Measurements from ENCODE around the gene CLMN.

CLMN gene

DNA sequence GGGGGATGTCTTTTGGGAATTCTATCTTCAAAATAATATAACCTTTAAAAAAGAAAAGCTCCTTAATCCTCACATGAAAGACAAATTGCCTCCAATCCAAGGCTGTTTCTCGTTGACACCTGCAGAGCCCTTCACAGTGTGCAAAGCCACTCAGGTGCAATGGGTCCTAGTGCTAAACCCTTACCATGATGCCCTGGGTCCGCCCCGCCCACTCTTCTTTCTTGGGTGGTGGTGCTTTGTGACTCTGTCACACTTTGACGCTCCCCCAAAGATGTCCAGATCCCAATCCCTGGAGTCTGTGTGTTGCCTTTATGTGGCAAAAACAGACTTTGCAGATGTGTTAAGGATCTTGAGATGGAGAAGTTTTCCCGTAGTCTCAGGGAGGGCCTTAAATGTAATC, 29.7 kb downstream of the CLMN start:
- TF ChIP-seq SPI1 (IDR thresholded peaks at IDR 0.05; ENCODE audit: borderline replicate concordance, low read depth) (no peak), POLR2AphosphoS5 (IDR thresholded peaks at IDR 0.05; ENCODE audit: low read depth) (no peak), GABPA (IDR thresholded peaks at IDR 0.05; ENCODE audit: low read depth) (no peak)
- TF ChIP-seq, protein P1, sequence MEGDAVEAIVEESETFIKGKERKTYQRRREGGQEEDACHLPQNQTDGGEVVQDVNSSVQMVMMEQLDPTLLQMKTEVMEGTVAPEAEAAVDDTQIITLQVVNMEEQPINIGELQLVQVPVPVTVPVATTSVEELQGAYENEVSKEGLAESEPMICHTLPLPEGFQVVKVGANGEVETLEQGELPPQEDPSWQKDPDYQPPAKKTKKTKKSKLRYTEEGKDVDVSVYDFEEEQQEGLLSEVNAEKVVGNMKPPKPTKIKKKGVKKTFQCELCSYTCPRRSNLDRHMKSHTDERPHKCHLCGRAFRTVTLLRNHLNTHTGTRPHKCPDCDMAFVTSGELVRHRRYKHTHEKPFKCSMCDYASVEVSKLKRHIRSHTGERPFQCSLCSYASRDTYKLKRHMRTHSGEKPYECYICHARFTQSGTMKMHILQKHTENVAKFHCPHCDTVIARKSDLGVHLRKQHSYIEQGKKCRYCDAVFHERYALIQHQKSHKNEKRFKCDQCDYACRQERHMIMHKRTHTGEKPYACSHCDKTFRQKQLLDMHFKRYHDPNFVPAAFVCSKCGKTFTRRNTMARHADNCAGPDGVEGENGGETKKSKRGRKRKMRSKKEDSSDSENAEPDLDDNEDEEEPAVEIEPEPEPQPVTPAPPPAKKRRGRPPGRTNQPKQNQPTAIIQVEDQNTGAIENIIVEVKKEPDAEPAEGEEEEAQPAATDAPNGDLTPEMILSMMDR (IDR thresholded peaks at IDR 0.05; ENCODE audit: insufficient read depth, low read length) = no peak
- TF ChIP-seq, protein P2, sequence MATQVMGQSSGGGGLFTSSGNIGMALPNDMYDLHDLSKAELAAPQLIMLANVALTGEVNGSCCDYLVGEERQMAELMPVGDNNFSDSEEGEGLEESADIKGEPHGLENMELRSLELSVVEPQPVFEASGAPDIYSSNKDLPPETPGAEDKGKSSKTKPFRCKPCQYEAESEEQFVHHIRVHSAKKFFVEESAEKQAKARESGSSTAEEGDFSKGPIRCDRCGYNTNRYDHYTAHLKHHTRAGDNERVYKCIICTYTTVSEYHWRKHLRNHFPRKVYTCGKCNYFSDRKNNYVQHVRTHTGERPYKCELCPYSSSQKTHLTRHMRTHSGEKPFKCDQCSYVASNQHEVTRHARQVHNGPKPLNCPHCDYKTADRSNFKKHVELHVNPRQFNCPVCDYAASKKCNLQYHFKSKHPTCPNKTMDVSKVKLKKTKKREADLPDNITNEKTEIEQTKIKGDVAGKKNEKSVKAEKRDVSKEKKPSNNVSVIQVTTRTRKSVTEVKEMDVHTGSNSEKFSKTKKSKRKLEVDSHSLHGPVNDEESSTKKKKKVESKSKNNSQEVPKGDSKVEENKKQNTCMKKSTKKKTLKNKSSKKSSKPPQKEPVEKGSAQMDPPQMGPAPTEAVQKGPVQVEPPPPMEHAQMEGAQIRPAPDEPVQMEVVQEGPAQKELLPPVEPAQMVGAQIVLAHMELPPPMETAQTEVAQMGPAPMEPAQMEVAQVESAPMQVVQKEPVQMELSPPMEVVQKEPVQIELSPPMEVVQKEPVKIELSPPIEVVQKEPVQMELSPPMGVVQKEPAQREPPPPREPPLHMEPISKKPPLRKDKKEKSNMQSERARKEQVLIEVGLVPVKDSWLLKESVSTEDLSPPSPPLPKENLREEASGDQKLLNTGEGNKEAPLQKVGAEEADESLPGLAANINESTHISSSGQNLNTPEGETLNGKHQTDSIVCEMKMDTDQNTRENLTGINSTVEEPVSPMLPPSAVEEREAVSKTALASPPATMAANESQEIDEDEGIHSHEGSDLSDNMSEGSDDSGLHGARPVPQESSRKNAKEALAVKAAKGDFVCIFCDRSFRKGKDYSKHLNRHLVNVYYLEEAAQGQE (IDR thresholded peaks at IDR 0.05; ENCODE audit: insufficient replicate concordance, low read depth) = no peak
- DNase-seq (ENCODE audit: low read depth in 1 of 2, low spot score in 1 of 2) = no peak
- Histone ChIP-seq H3K27ac (replicated peaks) (no peak overlapping the region), H3K27me3 (ENCODE audit: insufficient read depth, poor library complexity, severe bottlenecking) (no peaks in the 10 kb centered on the region), H3K4me3 (replicated peaks; ENCODE audit: insufficient read depth, low read length) (no peak overlapping the region)

DNA sequence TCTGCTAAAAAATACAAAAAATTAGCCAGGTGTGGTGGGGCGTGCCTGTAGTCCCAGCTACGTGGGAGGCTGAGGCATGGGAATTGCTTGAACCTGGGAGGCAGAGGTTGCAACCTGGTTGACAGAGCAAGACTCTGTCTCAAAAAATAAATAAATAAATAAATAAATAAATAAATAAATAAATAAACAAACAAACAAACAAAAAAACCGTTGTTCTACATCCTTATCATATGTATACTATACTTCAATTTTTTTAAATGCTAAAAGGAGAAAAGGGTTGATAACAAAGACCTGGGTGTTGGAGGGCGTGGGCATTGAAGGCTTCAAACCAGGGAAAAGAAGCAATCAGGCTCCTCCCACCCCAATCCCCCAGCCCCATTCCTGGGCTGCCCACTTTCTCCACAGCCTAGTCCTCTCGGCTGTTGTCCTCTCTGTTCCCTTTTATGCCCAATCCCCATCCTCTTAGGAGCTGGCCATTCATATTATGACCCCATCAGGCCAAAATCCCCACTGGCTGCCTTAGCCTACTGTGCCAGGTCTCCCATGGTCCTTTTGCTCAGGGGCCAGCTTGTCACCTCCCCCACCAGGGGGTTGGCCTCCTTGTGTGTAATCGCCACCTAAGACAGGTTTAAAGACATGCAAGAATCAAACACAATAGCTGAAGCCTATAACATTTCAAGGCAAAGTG, 30.2 kb downstream of the CLMN start:
- H3K27me3 ChIP-seq (ENCODE audit: insufficient read depth, poor library complexity, severe bottlenecking) = no peaks in the 10 kb centered on the region
- TF ChIP-seq, protein P2 (IDR thresholded peaks at IDR 0.05; ENCODE audit: insufficient replicate concordance, low read depth) = no peak
- TF ChIP-seq SPI1 (IDR thresholded peaks at IDR 0.05; ENCODE audit: borderline replicate concordance, low read depth) (no peak), GABPA (IDR thresholded peaks at IDR 0.05; ENCODE audit: low read depth) (no peak), POLR2AphosphoS5 (IDR thresholded peaks at IDR 0.05; ENCODE audit: low read depth) (no peak)
- TF ChIP-seq, protein P1 (IDR thresholded peaks at IDR 0.05; ENCODE audit: insufficient read depth, low read length) = no peak
- H3K27ac ChIP-seq (replicated peaks) = no peak overlapping the region
- no peak overlapping the region for H3K4me3 ChIP-seq (replicated peaks; ENCODE audit: insufficient read depth, low read length)
- DNase-seq (ENCODE audit: low read depth in 1 of 2, low spot score in 1 of 2) = no peak

DNA sequence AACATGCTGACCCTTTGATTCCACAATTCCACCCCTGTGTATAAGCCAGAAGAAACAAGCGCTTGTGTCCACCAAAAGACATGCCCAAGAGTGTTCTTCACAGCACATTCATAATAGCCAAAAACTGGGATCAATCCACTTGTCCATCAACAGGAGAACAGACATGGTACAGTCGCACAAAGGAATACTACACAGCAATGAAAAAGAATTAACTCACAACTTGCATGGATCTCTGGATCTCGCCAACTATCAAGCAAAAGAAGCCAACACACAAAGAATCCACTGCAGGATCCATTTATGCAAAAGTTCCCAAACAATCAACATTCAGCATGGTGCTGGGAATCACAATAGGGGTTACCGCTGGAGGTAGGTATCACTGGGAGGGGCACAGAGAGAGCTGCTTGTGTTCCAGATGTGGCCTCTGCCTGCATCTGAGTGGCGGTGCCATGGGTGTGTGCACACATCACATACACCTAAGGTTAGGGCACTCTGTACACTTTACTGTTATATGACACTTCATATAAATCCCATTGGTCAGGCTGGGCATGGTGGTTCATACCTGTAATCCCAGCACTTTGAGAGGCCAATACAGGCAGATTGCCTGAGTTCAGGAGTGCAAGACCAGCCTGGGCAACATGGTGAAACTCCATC, 30.9 kb downstream of the CLMN start:
- TF ChIP-seq, protein P1 (IDR thresholded peaks at IDR 0.05; ENCODE audit: insufficient read depth, low read length) = no peak
- TF ChIP-seq POLR2AphosphoS5 (IDR thresholded peaks at IDR 0.05; ENCODE audit: low read depth) = no peak
- no peak for TF ChIP-seq GABPA (IDR thresholded peaks at IDR 0.05; ENCODE audit: low read depth)
- TF ChIP-seq, protein P2 (IDR thresholded peaks at IDR 0.05; ENCODE audit: insufficient replicate concordance, low read depth) = no peak
- no peak for TF ChIP-seq SPI1 (IDR thresholded peaks at IDR 0.05; ENCODE audit: borderline replicate concordance, low read depth)
- no peak overlapping the region for H3K27ac ChIP-seq (replicated peaks)
- DNase-seq (ENCODE audit: low read depth in 1 of 2, low spot score in 1 of 2) = no peak
- H3K4me3 ChIP-seq (replicated peaks; ENCODE audit: insufficient read depth, low read length) = no peak overlapping the region
- H3K27me3 ChIP-seq (ENCODE audit: insufficient read depth, poor library complexity, severe bottlenecking) = no peaks in the 10 kb centered on the region
